ENCODE data around the gene SNAPC4. TPM values are rescaled to one million over a fixed set of nuclear protein-coding genes. Genes with fewer than 3 reads are reported as not detected.

Gene SNAPC4
- total RNA-seq, 6 experiments from 2014 or later: 3.8 to 6.5 (median 5.4) TPM

- no peak for ATAC-seq
- H3K9me3 ChIP-seq: no peaks in the 10 kb centered on the region
- no peak overlapping the region for H3K27ac ChIP-seq
- 40% methylated on average over 3 of the region's 9 CpGs for WGBS (ENCODE audit: insufficient coverage, low coverage, low lambda C conversion rate, missing lambda C conversion rate)
- DNase-seq: no peak
- intact Hi-C loops (cut with DNase I): no loop called here
- H3K27me3 ChIP-seq: no peaks in the 10 kb centered on the region
- no peak for TF ChIP-seq CTCF (IDR thresholded peaks at IDR 0.05)
- TF ChIP-seq POLR2A (IDR thresholded peaks at IDR 0.05): no peak
- peaks cover 0 to 8% (median 5%) of the 10 kb centered on the region in 4 donors for H3K4me1 ChIP-seq
- H3K36me3 ChIP-seq: no peaks in the 10 kb centered on the region
- H3K4me3 ChIP-seq: no peak overlapping the region
Observed at GRCh38 chr9:136365775-136366222, 34.2 kb downstream of the SNAPC4 start.

- no peak for ATAC-seq
- H3K9me3 ChIP-seq: no peaks in the 10 kb centered on the region
- no peaks in the 10 kb centered on the region for H3K36me3 ChIP-seq
- no peak overlapping the region for H3K27ac ChIP-seq
- H3K4me1 ChIP-seq: peaks cover 0 to 8% (median 5%) of the 10 kb centered on the region in 4 donors
- no peak for DNase-seq
- no peak overlapping the region for H3K4me3 ChIP-seq
- WGBS (ENCODE audit: insufficient coverage, low coverage, low lambda C conversion rate, missing lambda C conversion rate): 88% methylated on average over 3 of the region's 31 CpGs
- H3K27me3 ChIP-seq: no peaks in the 10 kb centered on the region
- intact Hi-C loops (cut with DNase I): no loop called here
- TF ChIP-seq CTCF (IDR thresholded peaks at IDR 0.05): no peak
- TF ChIP-seq POLR2A (IDR thresholded peaks at IDR 0.05): no peak
Observed at GRCh38 chr9:136364942-136365774, 34.8 kb downstream of the SNAPC4 start.

- no peak overlapping the region for H3K27ac ChIP-seq
Observed at GRCh38 chr9:136363949-136364748, 35.8 kb downstream of the SNAPC4 start.

More at GRCh38 chr9:136363949-136364748, 35.8 kb downstream of the SNAPC4 start:
- H3K36me3 ChIP-seq: no peaks in the 10 kb centered on the region
- DNase-seq (no peak), ATAC-seq (no peak)
- peaks cover 0 to 8% (median 5%) of the 10 kb centered on the region in 4 donors for H3K4me1 ChIP-seq
- no peaks in the 10 kb centered on the region for H3K9me3 ChIP-seq
- intact Hi-C loops (cut with DNase I): no loop called here
- 20% methylated on average over 3 of the region's 54 CpGs for WGBS (ENCODE audit: insufficient coverage, low coverage, low lambda C conversion rate, missing lambda C conversion rate)
- no peaks in the 10 kb centered on the region for H3K27me3 ChIP-seq
- TF ChIP-seq POLR2A (IDR thresholded peaks at IDR 0.05) (no peak), CTCF (IDR thresholded peaks at IDR 0.05) (peak in 1 of 4 donors; percentile 10)
- H3K4me3 ChIP-seq: peak overlapping the region in 2 of 3 donors; percentile 75 to 98
